Purkinje cell (primary cell): ENCODE measurements around the gene ICA1L. TPM values are rescaled to one million over a fixed set of nuclear protein-coding genes. Genes with fewer than 3 reads are reported as not detected.

Experiments used
- polyA plus RNA-seq: library from polyadenylated mRNA; unstranded; fragments of >200 nt; fragmentation: Nextera tagmentation; gene quantifications from 2 replicates; pipeline ENCODE4 v1.2.1, GENCODE V29; 2014

Gene ICA1L
- 10.4 and 15.8 TPM in 2 replicates for polyA plus RNA-seq

GRCh38 chr2:202871300-202872141 lies at the start of gene ICA1L:
ICA1L (minus strand) TSS chr2:202871766; CDS start chr2:202829009, 42,757 bp downstream.

GRCh38 chr2:202911512-202912341 lies 40.2 kb upstream of the ICA1L start, which contains the start of the genes CARF and WDR12:
CARF (plus strand) TSS chr2:202912275; CDS start chr2:202941903, 29,628 bp downstream.
WDR12 (minus strand) TSS chr2:202911673; CDS start chr2:202911476, 197 bp downstream.

Other genes with a start within 250 kb of the ICA1L start
- 5.3 and 6.4 TPM in 2 replicates for gene FAM117B, start 236.8 kb downstream of the ICA1L start, polyA plus RNA-seq
- 102 and 113 TPM in 2 replicates for gene WDR12, start 39.9 kb upstream of the ICA1L start, polyA plus RNA-seq
- gene CARF, start 40.5 kb upstream of the ICA1L start, polyA plus RNA-seq: 1.9 and 9.8 TPM in 2 replicates
- gene NBEAL1, start 143.1 kb upstream of the ICA1L start, polyA plus RNA-seq: 12.0 and 26.6 TPM in 2 replicates